GM13977 (cell line): Measurements from ENCODE around the gene MED13L.

Experiments used
- DNase-seq: peaks from one replicate; pipeline ENCODE4 v3.0.0; 2012; ENCODE audit warnings: low spot score
- CTCF ChIP-seq: IDR thresholded peaks from 2 replicates; pipeline ENCODE4 v1.5.1; 2012; ENCODE audit warnings: mild to moderate bottlenecking, control low read depth; ENCODE audit not compliant: insufficient read depth; ENCODE audit errors: extremely low read depth, missing control alignments
- in situ Hi-C: fragments of 300-500 bp; cut with MboI; formaldehyde crosslinking; loops from one replicate; pipeline ENCODE4 v1.12.0; 2022; ENCODE audit warnings: low sequenced_read_pairs, low pct_unique_long_range_greater_than_20kb, mixed read lengths, inconsistent platforms; ENCODE audit not compliant: unreplicated experiment

The MED13L gene

GRCh38 chr12:116009805-116010204 is 267.7 kb downstream of the MED13L start:
- no peak for DNase-seq
- no peak for TF ChIP-seq CTCF
- in situ Hi-C loops: no loop called here

GRCh38 chr12:116006141-116006540 is 271.4 kb downstream of the MED13L start:
- no peak for DNase-seq
- in situ Hi-C loops: no loop called here
- TF ChIP-seq CTCF: no peak

GRCh38 chr12:116002890-116003536 is 274.5 kb downstream of the MED13L start:
- no peak for TF ChIP-seq CTCF

GRCh38 chr12:116000252-116000651 is 277.2 kb downstream of the MED13L start:
- no peak for TF ChIP-seq CTCF
- in situ Hi-C loops: no loop called here
- no peak for DNase-seq

More at GRCh38 chr12:116002890-116003536, 274.5 kb downstream of the MED13L start:
- no peak for DNase-seq
- in situ Hi-C loops: no loop called here

- DNase-seq: no peak
- in situ Hi-C loops: loop anchor here (25.0 kb wide), 1 partner anchor 613 kb away; no protein-coding TSS in a partner anchor
- no peak for TF ChIP-seq CTCF
These were observed 277.9 kb downstream of the MED13L start for GRCh38 chr12:115999582-115999981.

- no peak for TF ChIP-seq CTCF
- in situ Hi-C loops: loop anchor here (25.0 kb wide), 1 partner anchor 613 kb away; no protein-coding TSS in a partner anchor
- no peak for DNase-seq
These were observed 278.6 kb downstream of the MED13L start for GRCh38 chr12:115998794-115999478.
